Gastroesophageal sphincter (tissue), 3 donors: Measurements from ENCODE around the gene SLC12A6.

Source experiments
- CTCF ChIP-seq, 4 experiments: fragments of 200-600 bp in 2 of 4; fragments of 450-650 bp in 2 of 4; sonication (generic) in 1 of 4; IDR thresholded peaks; one replicate each; pipeline ENCODE4 v1.5.1; 2017 to 2019; ENCODE audit warnings: antibody characterized with exemption in 4 of 4, mild to moderate bottlenecking in 2 of 4, moderate library complexity in 2 of 4
- POLR2A ChIP-seq, 2 donors: fragments of 450-650 bp; IDR thresholded peaks; one replicate each; pipeline ENCODE4 v1.6.1; 2017; ENCODE audit warnings: antibody characterized with exemption in 2 of 2, mild to moderate bottlenecking in 2 of 2, moderate library complexity in 1 of 2
- POLR2AphosphoS5 ChIP-seq: sonication (generic); formaldehyde crosslinking; IDR thresholded peaks from one replicate; pipeline ENCODE4 v1.6.1; 2017; ENCODE audit warnings: antibody characterized with exemption

GRCh38 chr15:34248190-34248589 lies 89.4 kb downstream of the SLC12A6 start:
- no peak for TF ChIP-seq CTCF (IDR thresholded peaks at IDR 0.05)
- no peak for TF ChIP-seq POLR2AphosphoS5
- no peak for TF ChIP-seq POLR2A (IDR thresholded peaks at IDR 0.05)
